Measurements from ENCODE around the gene LANCL3. TPM values are rescaled to one million over a fixed set of nuclear protein-coding genes. Genes with fewer than 3 reads are reported as not detected.

Gene LANCL3
- polyA plus RNA-seq, 1 donor from 2014 or later, result 0.19 TPM

GRCh38 chrX:37726346-37726745, 154.9 kb downstream of the LANCL3 start:
- Mint-ChIP-seq H3K4me3 (no peak overlapping the region), H3K9me3 (peaks cover 0 to 2% (median 0%) of the 10 kb centered on the region in 3 donors), H3K4me1 (no peaks in the 10 kb centered on the region), H3K27me3 (peaks cover 23% of the 10 kb centered on the region), H3K27ac (no peak overlapping the region), H3K36me3 (no peaks in the 10 kb centered on the region)

Other genes starting within 250 kb of the LANCL3 start
- gene PRRG1, start 222.3 kb upstream of the LANCL3 start, polyA plus RNA-seq, result not detected
- gene XK, start 114.1 kb downstream of the LANCL3 start, polyA plus RNA-seq, result 0.18 TPM
- gene CYBB, start 208.4 kb downstream of the LANCL3 start, polyA plus RNA-seq, result 122 TPM

All from IgD-negative memory B cell (primary cell).